Measurements from ENCODE around the gene ABCG1.

DNA sequence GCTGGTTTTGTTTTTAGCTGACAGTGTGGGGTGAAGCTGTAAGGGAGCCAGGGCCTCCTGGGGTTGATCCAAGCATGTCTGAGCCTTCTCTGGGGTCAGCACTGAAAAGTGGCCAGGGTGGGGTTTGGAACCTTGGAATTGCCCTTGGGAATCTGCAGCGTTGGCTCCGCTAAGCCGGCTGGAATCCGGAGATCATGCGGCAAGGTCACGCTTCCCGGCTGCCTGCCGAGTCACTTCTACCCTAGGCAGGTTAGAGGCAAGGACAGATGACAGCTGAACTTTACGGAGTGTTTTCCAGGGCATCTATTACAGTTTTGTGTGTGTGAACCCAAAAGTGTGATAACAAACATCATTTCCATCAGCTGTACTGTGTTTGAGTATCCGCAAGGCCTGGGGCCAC, 17.1 kb downstream of the ABCG1 start:
- no peak for TF ChIP-seq GATA2 (IDR thresholded peaks at IDR 0.05; ENCODE audit: low read depth, low read length)
- TF ChIP-seq GATA3 (IDR thresholded peaks at IDR 0.05; ENCODE audit: low read depth, low read length): no peak
